Esophagus muscularis mucosa (tissue), 4 donors: Measurements from ENCODE around the gene MFAP3. TPM values are rescaled to one million over a fixed set of nuclear protein-coding genes. Genes with fewer than 3 reads are reported as not detected.

Experiments used
- DNase-seq: peaks from one replicate; pipeline ENCODE4 v3.0.0-alpha.2; 2017; ENCODE audit errors: extremely low spot score
- H3K27ac ChIP-seq, 4 donors: fragments of 200-600 bp; sonication (generic); replicated peaks in 1 of 4; 1 replicate in 3 of 4; 2 replicates in 1 of 4; pipeline ENCODE4 v1.5.1; 2016 to 2019; ENCODE audit warnings: mild to moderate bottlenecking in 1 of 4
- H3K27me3 ChIP-seq, 4 donors: fragments of 200-600 bp; sonication (generic); one replicate each; pipeline versions ENCODE4 v1.5.1 to v1.6.0; 2016 to 2019
- H3K36me3 ChIP-seq, 4 donors: fragments of 200-600 bp; sonication (generic); one replicate each; pipeline ENCODE4 v1.5.1; 2016 to 2019
- H3K4me1 ChIP-seq, 4 donors: fragments of 200-600 bp; sonication (generic); one replicate each; pipeline ENCODE4 v1.5.1; 2016 to 2019
- H3K4me3 ChIP-seq, 4 donors: fragments of 200-600 bp; sonication (generic); 1 replicate in 2 of 4; 2 replicates in 2 of 4; pipeline ENCODE4 v1.5.1; 2016 to 2019; ENCODE audit warnings: mild to moderate bottlenecking in 4 of 4, moderate library complexity in 1 of 4
- H3K9me3 ChIP-seq, 4 donors: fragments of 200-600 bp; sonication (generic); 1 replicate in 3 of 4; 2 replicates in 1 of 4; pipeline ENCODE4 v1.5.1; 2016 to 2019
- EP300 ChIP-seq: sonication (generic); formaldehyde crosslinking; IDR thresholded peaks from one replicate; pipeline ENCODE4 v1.6.1; 2017; ENCODE audit warnings: antibody characterized with exemption
- POLR2A ChIP-seq: fragments of 450-650 bp; IDR thresholded peaks from one replicate; pipeline ENCODE4 v1.6.1; 2017; ENCODE audit warnings: antibody characterized with exemption, moderate library complexity, mild to moderate bottlenecking, low read depth
- POLR2AphosphoS5 ChIP-seq, 2 donors: sonication (generic); formaldehyde crosslinking; IDR thresholded peaks; one replicate each; pipeline ENCODE4 v1.6.1; 2017; ENCODE audit warnings: antibody characterized with exemption in 2 of 2
- WGBS: methylation state at CpG from one replicate; pipeline ENCODE4 v1.1.5; 2018; 5-methylcytosine and 5-hydroxymethylcytosine counted together
- intact Hi-C: fragments of 100-400 bp; cut with DNase I; formaldehyde crosslinking; loops from one replicate; pipeline ENCODE4 v1.15.1; 2023
- total RNA-seq, 4 donors: library from RNA; depleted of rRNA; stranded (reverse); fragments of >200 nt; gene quantifications; one replicate each; pipeline versions ENCODE4 v1.1.0 to v1.2.1, GENCODE V29; 2016
- TF ChIP-seq, protein P1 (sequence below), 3 experiments: fragments of 200-600 bp in 2 of 3; fragments of 450-650 bp in 1 of 3; sonication (generic) in 2 of 3; IDR thresholded peaks; one replicate each; pipeline ENCODE4 v1.5.1; 2017 to 2019; ENCODE audit warnings: antibody characterized with exemption in 3 of 3, mild to moderate bottlenecking in 2 of 3, moderate library complexity in 1 of 3

Gene MFAP3
- total RNA-seq: 10 to 100 TPM; 22.0 to 35.3 (median 29.7) TPM

DNA sequence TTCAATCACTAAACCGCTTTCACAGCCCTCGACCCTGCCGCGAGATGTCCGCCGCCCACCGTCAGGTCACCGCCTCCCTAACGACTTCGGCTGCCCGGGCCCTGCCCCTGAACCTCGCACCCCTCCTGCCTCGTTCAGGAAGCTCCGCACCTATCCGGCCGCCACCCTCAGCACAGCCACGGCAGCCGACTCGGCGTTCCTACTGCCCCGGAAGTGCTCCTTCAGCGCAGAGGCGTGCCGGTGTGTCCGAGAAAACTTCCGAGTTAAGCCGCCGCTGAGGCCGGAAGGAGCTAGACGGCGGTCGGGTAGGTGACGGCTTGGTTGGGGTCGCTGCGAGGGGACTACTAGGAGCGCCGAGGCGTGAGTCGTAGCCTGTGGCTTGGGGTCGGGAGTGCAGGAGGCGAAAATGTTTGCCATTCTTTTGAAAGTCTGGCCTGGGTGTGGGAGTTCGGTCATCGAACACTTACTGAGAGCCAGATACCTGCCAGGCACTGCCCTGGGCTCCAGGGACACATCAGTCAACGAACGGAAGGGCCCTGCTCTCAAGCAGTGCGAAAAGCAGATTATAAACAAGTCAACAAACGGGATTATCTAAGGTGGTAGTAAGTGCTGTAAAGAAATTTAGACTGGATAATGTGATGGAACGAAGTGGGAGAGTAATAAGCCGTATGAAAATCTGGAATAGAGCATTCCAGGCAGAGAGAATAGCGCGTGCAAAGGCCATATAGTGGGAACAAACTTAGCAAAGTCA lies at the start of gene MFAP3, which contains the start of gene FAM114A2:
TSS of gene MFAP3 (plus strand) at position 261 of the 751 bp plus-strand sequence. CDS start 10,756 bp downstream, outside the sequence.
TSS of gene FAM114A2 (minus strand) at position 204 of the 751 bp plus-strand sequence. CDS start 3,957 bp downstream, outside the sequence.
- Histone ChIP-seq H3K9me3 (no peaks in the 10 kb centered on the region), H3K4me3 (peak within 1 kb of the TSS; percentile 78 to 86 (median 80)), H3K27ac (peak within 1 kb of the TSS; percentile 83 to 91 (median 88)), H3K4me1 (peaks cover 42 to 59% (median 49%) of the 10 kb centered on the region in 4 donors), H3K36me3 (peaks cover 0 to 3% (median 0%) of the 10 kb centered on the region in 4 donors), H3K27me3 (no peaks in the 10 kb centered on the region)
- peak; percentile 96 for DNase-seq
- intact Hi-C loops: no loop called here
- TF ChIP-seq POLR2A (peak; percentile 35), EP300 (no peak), POLR2AphosphoS5 (IDR thresholded peaks at IDR 0.05) (peak; percentile 97)
- TF ChIP-seq, protein P1, sequence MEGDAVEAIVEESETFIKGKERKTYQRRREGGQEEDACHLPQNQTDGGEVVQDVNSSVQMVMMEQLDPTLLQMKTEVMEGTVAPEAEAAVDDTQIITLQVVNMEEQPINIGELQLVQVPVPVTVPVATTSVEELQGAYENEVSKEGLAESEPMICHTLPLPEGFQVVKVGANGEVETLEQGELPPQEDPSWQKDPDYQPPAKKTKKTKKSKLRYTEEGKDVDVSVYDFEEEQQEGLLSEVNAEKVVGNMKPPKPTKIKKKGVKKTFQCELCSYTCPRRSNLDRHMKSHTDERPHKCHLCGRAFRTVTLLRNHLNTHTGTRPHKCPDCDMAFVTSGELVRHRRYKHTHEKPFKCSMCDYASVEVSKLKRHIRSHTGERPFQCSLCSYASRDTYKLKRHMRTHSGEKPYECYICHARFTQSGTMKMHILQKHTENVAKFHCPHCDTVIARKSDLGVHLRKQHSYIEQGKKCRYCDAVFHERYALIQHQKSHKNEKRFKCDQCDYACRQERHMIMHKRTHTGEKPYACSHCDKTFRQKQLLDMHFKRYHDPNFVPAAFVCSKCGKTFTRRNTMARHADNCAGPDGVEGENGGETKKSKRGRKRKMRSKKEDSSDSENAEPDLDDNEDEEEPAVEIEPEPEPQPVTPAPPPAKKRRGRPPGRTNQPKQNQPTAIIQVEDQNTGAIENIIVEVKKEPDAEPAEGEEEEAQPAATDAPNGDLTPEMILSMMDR (IDR thresholded peaks at IDR 0.05): peak in 1 of 3 experiments; percentile 15
- WGBS: 1% methylated on average over 35 of the region's 51 CpGs

DNA sequence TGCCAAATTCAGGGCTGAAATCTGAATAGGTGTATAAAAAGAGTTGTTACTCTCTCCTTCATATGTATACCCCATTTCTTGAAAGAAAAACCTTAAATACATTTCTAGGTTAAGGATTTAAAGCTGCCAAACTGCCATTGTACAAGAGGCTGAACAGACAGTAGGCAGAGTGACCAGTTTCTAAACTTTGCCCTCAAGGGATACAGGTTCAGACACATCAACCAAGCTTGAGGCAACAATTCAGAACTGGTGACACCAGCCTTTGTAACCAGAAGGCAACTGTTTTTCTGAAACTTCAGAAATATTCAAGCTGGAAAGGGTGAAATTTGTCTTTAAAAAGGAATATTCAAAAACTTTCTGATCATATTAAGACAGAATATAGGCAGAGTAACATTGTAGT lies 47.6 kb upstream of the MFAP3 start:
- Histone ChIP-seq H3K27ac (no peak overlapping the region), H3K36me3 (peaks cover 3 to 36% (median 16%) of the 10 kb centered on the region in 4 donors), H3K27me3 (no peaks in the 10 kb centered on the region), H3K9me3 (no peaks in the 10 kb centered on the region), H3K4me1 (no peaks in the 10 kb centered on the region), H3K4me3 (no peak overlapping the region)
- TF ChIP-seq EP300 (no peak), POLR2A (no peak), POLR2AphosphoS5 (IDR thresholded peaks at IDR 0.05) (no peak)
- TF ChIP-seq, protein P1 (IDR thresholded peaks at IDR 0.05): no peak
- no peak for DNase-seq
- intact Hi-C loops: no loop called here

DNA sequence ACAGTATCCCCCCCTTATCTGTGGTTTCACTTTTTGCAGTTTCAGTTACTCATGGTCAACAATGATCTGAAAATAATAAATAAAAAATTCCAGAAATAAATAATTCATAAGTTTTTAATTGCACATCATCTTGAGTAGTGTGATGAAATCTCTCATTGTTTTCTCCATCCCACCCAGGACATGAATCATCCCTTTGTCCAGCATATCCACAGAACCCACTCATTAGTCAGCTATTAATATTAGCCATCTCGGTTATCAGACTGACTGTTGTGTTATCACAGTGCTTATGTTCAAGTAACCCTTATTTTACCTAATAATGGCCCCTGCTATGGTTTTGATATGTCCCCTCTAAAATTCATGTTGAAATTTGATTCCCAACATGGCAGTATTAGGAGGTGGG lies 40.8 kb upstream of the MFAP3 start:
- peaks cover 0 to 8% (median 3%) of the 10 kb centered on the region in 4 donors for H3K4me1 ChIP-seq
- TF ChIP-seq EP300 (no peak), POLR2A (no peak), POLR2AphosphoS5 (IDR thresholded peaks at IDR 0.05) (no peak)
- TF ChIP-seq, protein P1 (IDR thresholded peaks at IDR 0.05): no peak
- H3K27me3 ChIP-seq: no peaks in the 10 kb centered on the region
- 65% methylated on average over 1 of the region's 1 CpG for WGBS
- H3K4me3 ChIP-seq: no peak overlapping the region
- H3K36me3 ChIP-seq: peaks cover 6 to 67% (median 11%) of the 10 kb centered on the region in 4 donors
- H3K9me3 ChIP-seq: no peaks in the 10 kb centered on the region
- H3K27ac ChIP-seq: no peak overlapping the region
- intact Hi-C loops: no loop called here
- no peak for DNase-seq

DNA sequence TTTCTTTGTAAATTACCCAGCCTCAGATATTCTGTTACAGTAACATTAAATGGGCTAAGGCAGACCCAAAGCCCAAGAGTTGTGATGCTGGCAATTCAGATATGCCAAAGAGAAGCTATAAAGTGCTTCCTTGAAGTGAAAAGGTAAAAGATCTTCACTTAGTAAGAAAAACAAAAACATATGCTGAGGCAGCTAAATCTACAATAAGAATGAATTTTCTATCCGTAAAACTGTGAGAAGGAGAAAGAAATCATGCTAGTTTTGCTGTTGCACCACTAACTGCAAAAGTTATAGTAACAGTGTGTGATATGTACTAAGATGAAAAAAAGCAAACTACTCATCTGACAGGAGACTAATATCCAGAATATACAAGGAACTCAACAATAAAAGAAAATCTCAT lies 40.0 kb upstream of the MFAP3 start:
- intact Hi-C loops: no loop called here
- WGBS: 97% methylated on average over 1 of the region's 1 CpG
- Histone ChIP-seq H3K36me3 (peaks cover 6 to 60% (median 10%) of the 10 kb centered on the region in 4 donors), H3K27me3 (no peaks in the 10 kb centered on the region), H3K4me3 (no peak overlapping the region), H3K9me3 (no peaks in the 10 kb centered on the region), H3K4me1 (peaks cover 0 to 12% (median 4%) of the 10 kb centered on the region in 4 donors), H3K27ac (no peak overlapping the region)
- no peak for TF ChIP-seq POLR2AphosphoS5 (IDR thresholded peaks at IDR 0.05)
- TF ChIP-seq EP300: no peak
- DNase-seq: no peak

DNA sequence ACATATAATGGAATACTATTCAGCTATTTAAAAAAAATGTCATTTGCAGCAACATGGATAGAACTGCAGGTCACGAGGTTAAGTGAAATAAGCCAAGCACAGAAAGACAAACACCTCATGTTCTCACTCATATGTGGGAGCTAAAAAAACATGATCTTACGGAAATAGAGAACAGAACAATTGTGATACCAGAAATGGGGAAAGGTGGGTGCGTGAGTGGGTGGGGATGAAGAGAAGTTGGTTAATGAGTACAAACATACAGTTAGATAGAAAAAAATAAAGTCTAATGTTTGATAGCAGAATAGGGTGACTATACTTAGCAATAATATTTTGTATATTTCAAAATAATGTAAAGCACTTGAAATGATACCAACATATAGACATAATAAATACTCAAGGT lies 38.8 kb upstream of the MFAP3 start:
- no peak for TF ChIP-seq EP300
- TF ChIP-seq, protein P1 (IDR thresholded peaks at IDR 0.05): no peak
- no peak for TF ChIP-seq POLR2A
- no peak for TF ChIP-seq POLR2AphosphoS5 (IDR thresholded peaks at IDR 0.05)
- Histone ChIP-seq H3K4me3 (no peak overlapping the region), H3K9me3 (no peaks in the 10 kb centered on the region), H3K27me3 (no peaks in the 10 kb centered on the region), H3K4me1 (peaks cover 0 to 12% (median 4%) of the 10 kb centered on the region in 4 donors), H3K27ac (no peak overlapping the region), H3K36me3 (peaks cover 5 to 48% (median 6%) of the 10 kb centered on the region in 4 donors)
- no peak for DNase-seq
- intact Hi-C loops: no loop called here
- 93% methylated on average over 3 of the region's 3 CpGs for WGBS
